SK-N-SH treated with all-trans-retinoic acid at 6 μM for 48 hours (cell line): ENCODE data around the gene ITGB1BP1.

Source experiments
- ATAC-seq: fragments of 200-7000 bp; cut with Tn5 transposase; 3 replicates; pipeline ENCODE4 v1.9.1; 2020; ENCODE audit warnings: mild to moderate bottlenecking, moderate library complexity
- ARNTL ChIP-seq: fragments of 450-650 bp; formaldehyde crosslinking; IDR thresholded peaks from 2 replicates; pipeline ENCODE4 v1.5.0; 2020; ENCODE audit warnings: low read depth, mild to moderate bottlenecking, moderate library complexity, borderline replicate concordance
- BACH2 ChIP-seq: fragments of 250-450 bp; sonication (Bioruptor Pico); IDR thresholded peaks from 2 replicates; pipeline ENCODE4 v1.9.0; 2021; ENCODE audit warnings: mild to moderate bottlenecking, borderline replicate concordance
- CSDC2 ChIP-seq: fragments of 250-450 bp; sonication (Bioruptor Pico); IDR thresholded peaks from 2 replicates; pipeline ENCODE4 v1.5.0; 2020; ENCODE audit warnings: mild to moderate bottlenecking, moderate library complexity
- CSRNP3 ChIP-seq: fragments of 250-450 bp; sonication (Bioruptor Pico); IDR thresholded peaks from 2 replicates; pipeline ENCODE4 v1.5.1; 2021; ENCODE audit warnings: mild to moderate bottlenecking, moderate library complexity
- ESRRG ChIP-seq: fragments of 250-450 bp; sonication (Bioruptor Pico); IDR thresholded peaks from 2 replicates; pipeline ENCODE4 v1.6.1; 2021; ENCODE audit warnings: mild to moderate bottlenecking
- GLIS3 ChIP-seq: fragments of 250-450 bp; sonication (Bioruptor Pico); IDR thresholded peaks from 2 replicates; pipeline ENCODE4 v1.5.0; 2020; ENCODE audit warnings: mild to moderate bottlenecking, moderate library complexity
- ISL1 ChIP-seq: fragments of 250-450 bp; sonication (Bioruptor Pico); IDR thresholded peaks from 2 replicates; pipeline ENCODE4 v2.1.2; 2022; ENCODE audit warnings: mild to moderate bottlenecking, moderate library complexity
- PATZ1 ChIP-seq: fragments of 250-450 bp; sonication (Bioruptor Pico); IDR thresholded peaks from 2 replicates; pipeline ENCODE4 v1.8.0; 2020; ENCODE audit warnings: mild to moderate bottlenecking, moderate library complexity, borderline replicate concordance
- PPARA ChIP-seq: fragments of 250-450 bp; sonication (Bioruptor Pico); IDR thresholded peaks from 2 replicates; pipeline ENCODE4 v1.5.0; 2020; ENCODE audit warnings: mild to moderate bottlenecking, borderline replicate concordance
- RARB ChIP-seq: fragments of 250-450 bp; sonication (Bioruptor Pico); IDR thresholded peaks from 2 replicates; pipeline ENCODE4 v1.8.0; 2021; ENCODE audit warnings: mild to moderate bottlenecking, moderate library complexity
- SNAI2 ChIP-seq: fragments of 250-450 bp; sonication (Bioruptor Pico); IDR thresholded peaks from 2 replicates; pipeline ENCODE4 v1.5.0; 2020; ENCODE audit warnings: mild to moderate bottlenecking, moderate library complexity
- TCF4 ChIP-seq: fragments of 250-450 bp; sonication (Bioruptor Pico); IDR thresholded peaks from 2 replicates; pipeline ENCODE4 v1.8.0; 2021; ENCODE audit warnings: mild to moderate bottlenecking, moderate library complexity, borderline replicate concordance
- TOX ChIP-seq: fragments of 250-450 bp; sonication (Bioruptor Pico); IDR thresholded peaks from 2 replicates; pipeline ENCODE4 v1.8.0; 2021; ENCODE audit warnings: mild to moderate bottlenecking, moderate library complexity, borderline replicate concordance
- TSHZ2 ChIP-seq: fragments of 250-450 bp; sonication (Bioruptor Pico); IDR thresholded peaks from 2 replicates; pipeline ENCODE4 v1.5.0; 2020; ENCODE audit warnings: mild to moderate bottlenecking, moderate library complexity
- ZC3H10 ChIP-seq: fragments of 250-450 bp; sonication (Bioruptor Pico); IDR thresholded peaks from 2 replicates; pipeline ENCODE4 v1.5.1; 2021; ENCODE audit warnings: mild to moderate bottlenecking, moderate library complexity
- ZFP3 ChIP-seq: fragments of 250-450 bp; sonication (Bioruptor Pico); IDR thresholded peaks from 2 replicates; pipeline ENCODE4 v1.5.0; 2020; ENCODE audit warnings: mild to moderate bottlenecking, moderate library complexity
- ZFP30 ChIP-seq: fragments of 450-650 bp; formaldehyde crosslinking; IDR thresholded peaks from 2 replicates; pipeline ENCODE4 v1.5.0; 2022; ENCODE audit warnings: mild to moderate bottlenecking, moderate library complexity
- ZNF565 ChIP-seq: fragments of 450-650 bp; formaldehyde crosslinking; conservative IDR thresholded peaks from 2 replicates; pipeline ENCODE4 v1.5.0; 2020; ENCODE audit warnings: low read depth, mild to moderate bottlenecking, moderate library complexity
- ZNF70 ChIP-seq: fragments of 450-650 bp; formaldehyde crosslinking; IDR thresholded peaks from 2 replicates; pipeline ENCODE4 v1.5.0; 2020; ENCODE audit warnings: mild to moderate bottlenecking, moderate library complexity

Gene ITGB1BP1

GRCh38 chr2:9416267-9416961 lies 6.9 kb downstream of the ITGB1BP1 start (continued):
- TF ChIP-seq PATZ1 (CRISPR knock-in tag): no peak
- no peak for TF ChIP-seq BACH2 (CRISPR knock-in tag)

GRCh38 chr2:9415516-9416169 lies 7.7 kb downstream of the ITGB1BP1 start:
- TF ChIP-seq ARNTL (CRISPR knock-in tag): no peak
- TF ChIP-seq RARB (CRISPR knock-in tag): no peak
- no peak for TF ChIP-seq CSRNP3 (CRISPR knock-in tag)
- TF ChIP-seq PATZ1 (CRISPR knock-in tag): no peak
- ATAC-seq: no peak

- ATAC-seq: no peak
- TF ChIP-seq CSDC2: no peak
- TF ChIP-seq TOX (CRISPR knock-in tag): no peak
- TF ChIP-seq ZNF565 (CRISPR knock-in tag): no peak
- TF ChIP-seq ISL1 (CRISPR knock-in tag): no peak
- TF ChIP-seq BACH2 (CRISPR knock-in tag): no peak
- no peak for TF ChIP-seq ZFP3 (CRISPR knock-in tag)
- TF ChIP-seq PATZ1 (CRISPR knock-in tag): no peak
- no peak for TF ChIP-seq PPARA (CRISPR knock-in tag)
- TF ChIP-seq RARB (CRISPR knock-in tag): no peak
- no peak for TF ChIP-seq ESRRG (CRISPR knock-in tag)
- TF ChIP-seq GLIS3: no peak
- no peak for TF ChIP-seq ZNF70 (CRISPR knock-in tag)
- TF ChIP-seq TCF4 (CRISPR knock-in tag): no peak
- no peak for TF ChIP-seq ARNTL (CRISPR knock-in tag)
- no peak for TF ChIP-seq SNAI2
These were observed 10.5 kb downstream of the ITGB1BP1 start for GRCh38 chr2:9412781-9413180.

GRCh38 chr2:9410108-9410507 lies 13.2 kb downstream of the ITGB1BP1 start:
- no peak for ATAC-seq
- no peak for TF ChIP-seq PATZ1 (CRISPR knock-in tag)
- TF ChIP-seq CSRNP3 (CRISPR knock-in tag): no peak
- no peak for TF ChIP-seq ESRRG (CRISPR knock-in tag)
- no peak for TF ChIP-seq ZFP30 (CRISPR knock-in tag)
- no peak for TF ChIP-seq ZFP3 (CRISPR knock-in tag)
- TF ChIP-seq ISL1 (CRISPR knock-in tag): no peak
- no peak for TF ChIP-seq PPARA (CRISPR knock-in tag)
- TF ChIP-seq ZC3H10 (CRISPR knock-in tag): no peak
- no peak for TF ChIP-seq TSHZ2 (CRISPR knock-in tag)
